ENCODE data around the gene THRA.

THRA gene

DNA sequence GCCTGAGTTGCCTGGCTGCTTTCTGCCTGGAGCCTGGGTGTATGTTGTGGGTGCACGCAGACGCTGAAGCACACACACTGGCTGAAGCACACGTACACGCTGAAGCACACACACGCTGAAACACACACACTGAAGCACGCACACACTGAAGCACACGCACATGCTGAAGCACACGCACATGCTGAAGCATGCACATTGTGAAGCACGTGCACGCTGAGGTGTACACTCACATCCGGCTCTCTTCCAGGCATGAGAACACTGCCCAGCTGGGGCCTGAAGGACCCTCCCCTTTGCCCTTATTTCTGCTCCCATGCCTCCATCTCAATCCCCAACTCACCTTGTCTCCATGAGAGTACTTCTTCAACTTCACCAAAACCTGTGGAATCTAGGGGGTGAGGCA lies 31.1 kb upstream of the THRA start:
- Histone ChIP-seq H4K20me1 (ENCODE audit: control insufficient read depth, insufficient read depth, low read depth, low read length) (no peaks in the 10 kb centered on the region), H3K9me3 (ENCODE audit: control insufficient read depth, insufficient read depth, low read length) (no peaks in the 10 kb centered on the region), H3K4me3 (ENCODE audit: low read length) (no peak overlapping the region), H3K4me2 (ENCODE audit: low read length) (no peak overlapping the region), H3K79me2 (ENCODE audit: control insufficient read depth, low read length) (no peaks in the 10 kb centered on the region), H3K27ac (ENCODE audit: low read depth, low read length) (no peak overlapping the region), H3K9me2 (replicated peaks; ENCODE audit: control insufficient read depth, low read length) (no peaks in the 10 kb centered on the region), H3K36me3 (ENCODE audit: control insufficient read depth, low read length) (peaks cover 53% of the 10 kb centered on the region), H3K27me3 (ENCODE audit: control insufficient read depth, low read length) (no peaks in the 10 kb centered on the region), H3F3A (ENCODE audit: control insufficient read depth, insufficient read depth) (no peaks in the 10 kb centered on the region), H3K4me1 (ENCODE audit: control insufficient read depth, low read length) (no peaks in the 10 kb centered on the region)
- TF ChIP-seq, protein P1, sequence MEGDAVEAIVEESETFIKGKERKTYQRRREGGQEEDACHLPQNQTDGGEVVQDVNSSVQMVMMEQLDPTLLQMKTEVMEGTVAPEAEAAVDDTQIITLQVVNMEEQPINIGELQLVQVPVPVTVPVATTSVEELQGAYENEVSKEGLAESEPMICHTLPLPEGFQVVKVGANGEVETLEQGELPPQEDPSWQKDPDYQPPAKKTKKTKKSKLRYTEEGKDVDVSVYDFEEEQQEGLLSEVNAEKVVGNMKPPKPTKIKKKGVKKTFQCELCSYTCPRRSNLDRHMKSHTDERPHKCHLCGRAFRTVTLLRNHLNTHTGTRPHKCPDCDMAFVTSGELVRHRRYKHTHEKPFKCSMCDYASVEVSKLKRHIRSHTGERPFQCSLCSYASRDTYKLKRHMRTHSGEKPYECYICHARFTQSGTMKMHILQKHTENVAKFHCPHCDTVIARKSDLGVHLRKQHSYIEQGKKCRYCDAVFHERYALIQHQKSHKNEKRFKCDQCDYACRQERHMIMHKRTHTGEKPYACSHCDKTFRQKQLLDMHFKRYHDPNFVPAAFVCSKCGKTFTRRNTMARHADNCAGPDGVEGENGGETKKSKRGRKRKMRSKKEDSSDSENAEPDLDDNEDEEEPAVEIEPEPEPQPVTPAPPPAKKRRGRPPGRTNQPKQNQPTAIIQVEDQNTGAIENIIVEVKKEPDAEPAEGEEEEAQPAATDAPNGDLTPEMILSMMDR (IDR thresholded peaks at IDR 0.05; ENCODE audit: low read depth, low read length, poor library complexity, severe bottlenecking), result no peak
- TF ChIP-seq EZH2phosphoT487 (IDR thresholded peaks at IDR 0.05; ENCODE audit: borderline replicate concordance, low read length), result no peak

DNA sequence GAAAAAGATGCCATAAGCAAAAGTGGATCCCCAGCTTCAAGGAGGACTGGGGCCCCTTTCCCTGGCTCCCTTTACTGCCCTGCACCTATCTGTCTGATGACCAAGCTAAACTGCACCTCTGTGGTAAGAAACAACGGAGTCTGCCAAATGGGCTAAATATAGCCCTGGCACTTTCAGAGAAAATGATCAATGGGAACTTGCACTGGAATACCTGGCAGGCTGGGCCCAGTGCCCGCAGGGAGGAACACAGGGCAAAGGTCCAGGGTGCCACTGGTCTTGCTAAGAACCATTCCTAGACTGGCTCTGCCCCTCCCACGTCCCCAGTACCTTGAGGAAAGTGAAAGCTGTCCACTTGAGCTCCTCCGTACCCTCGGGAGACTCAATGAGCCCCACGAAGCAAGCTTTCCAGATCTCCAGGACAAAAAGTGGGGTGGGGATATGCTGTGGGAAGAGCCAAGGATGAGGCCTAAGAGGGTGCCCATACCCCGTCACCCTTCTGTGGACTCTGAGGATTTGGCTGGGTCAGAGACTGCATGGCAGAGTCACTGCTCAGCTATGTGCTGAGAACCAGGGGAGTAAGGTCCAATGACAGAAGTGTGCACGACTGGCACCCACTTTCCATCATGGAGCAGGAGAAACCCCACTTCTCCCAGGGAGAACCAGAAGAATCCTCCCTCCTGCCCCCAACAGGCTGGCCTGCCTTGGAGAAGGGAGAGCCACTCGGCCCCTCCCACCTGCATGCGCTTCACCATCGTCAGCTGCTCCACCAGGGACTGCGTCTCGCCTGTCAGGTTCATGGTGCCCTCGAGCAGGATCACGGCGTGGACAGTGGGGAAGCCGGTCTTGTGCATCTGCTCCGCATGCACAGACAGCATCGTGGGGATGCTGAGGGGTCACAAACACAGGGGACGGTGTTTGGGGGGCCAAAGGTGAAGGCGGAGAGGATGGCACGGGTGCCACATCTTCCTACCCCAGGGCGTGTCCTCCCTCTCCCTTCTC lies 30.1 kb upstream of the THRA start:
- no peaks in the 10 kb centered on the region for H3K4me1 ChIP-seq (ENCODE audit: control insufficient read depth, low read length)
- H3K36me3 ChIP-seq (ENCODE audit: control insufficient read depth, low read length), result peaks cover 51% of the 10 kb centered on the region
- H3K27ac ChIP-seq (ENCODE audit: low read depth, low read length), result no peak overlapping the region

DNA sequence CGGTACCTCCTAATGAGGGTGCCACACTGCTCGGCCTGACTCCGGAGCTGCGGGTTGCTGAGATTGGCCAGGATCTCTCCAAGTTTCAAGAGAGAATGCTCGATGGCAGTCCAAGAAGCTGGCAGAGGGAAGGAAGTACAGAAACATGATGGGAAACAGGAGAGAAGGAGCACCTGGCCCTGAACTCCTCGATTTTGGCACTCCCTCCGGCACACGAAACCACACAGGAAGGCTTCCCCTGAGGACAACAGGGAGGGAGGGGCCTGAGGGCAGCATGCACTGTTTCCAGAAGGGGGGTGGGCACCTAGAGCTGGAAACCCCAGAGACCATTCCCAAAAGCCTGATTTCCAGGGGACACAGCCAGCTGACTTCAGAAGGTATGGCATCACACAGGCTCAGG lies 29.4 kb upstream of the THRA start:
- no peak overlapping the region for H3K4me3 ChIP-seq (ENCODE audit: low read length)
- H3K9me2 ChIP-seq (replicated peaks; ENCODE audit: control insufficient read depth, low read length), result no peaks in the 10 kb centered on the region
- peaks cover 51% of the 10 kb centered on the region for H3K36me3 ChIP-seq (ENCODE audit: control insufficient read depth, low read length)
- no peaks in the 10 kb centered on the region for H3K9me3 ChIP-seq (ENCODE audit: control insufficient read depth, insufficient read depth, low read length)
- TF ChIP-seq EZH2phosphoT487 (IDR thresholded peaks at IDR 0.05; ENCODE audit: borderline replicate concordance, low read length), result no peak
- TF ChIP-seq, protein P1 (IDR thresholded peaks at IDR 0.05; ENCODE audit: low read depth, low read length, poor library complexity, severe bottlenecking), result no peak
- H3K27ac ChIP-seq (ENCODE audit: low read depth, low read length), result no peak overlapping the region
- no peaks in the 10 kb centered on the region for H4K20me1 ChIP-seq (ENCODE audit: control insufficient read depth, insufficient read depth, low read depth, low read length)
- no peaks in the 10 kb centered on the region for H3K27me3 ChIP-seq (ENCODE audit: control insufficient read depth, low read length)
- no peaks in the 10 kb centered on the region for H3K4me1 ChIP-seq (ENCODE audit: control insufficient read depth, low read length)
- H3K79me2 ChIP-seq (ENCODE audit: control insufficient read depth, low read length), result no peaks in the 10 kb centered on the region
- H3K4me2 ChIP-seq (ENCODE audit: low read length), result no peak overlapping the region
- H3F3A ChIP-seq (ENCODE audit: control insufficient read depth, insufficient read depth), result no peaks in the 10 kb centered on the region

More for the DNA sequence above, 30.1 kb upstream of the THRA start:
- no peaks in the 10 kb centered on the region for H3K9me3 ChIP-seq (ENCODE audit: control insufficient read depth, insufficient read depth, low read length)
- H4K20me1 ChIP-seq (ENCODE audit: control insufficient read depth, insufficient read depth, low read depth, low read length), result no peaks in the 10 kb centered on the region
- H3K4me3 ChIP-seq (ENCODE audit: low read length), result no peak overlapping the region
- TF ChIP-seq, protein P1 (IDR thresholded peaks at IDR 0.05; ENCODE audit: low read depth, low read length, poor library complexity, severe bottlenecking), result no peak
- TF ChIP-seq EZH2phosphoT487 (IDR thresholded peaks at IDR 0.05; ENCODE audit: borderline replicate concordance, low read length), result no peak
- H3K4me2 ChIP-seq (ENCODE audit: low read length), result no peak overlapping the region
- H3K79me2 ChIP-seq (ENCODE audit: control insufficient read depth, low read length), result no peaks in the 10 kb centered on the region
- no peaks in the 10 kb centered on the region for H3F3A ChIP-seq (ENCODE audit: control insufficient read depth, insufficient read depth)
- H3K9me2 ChIP-seq (replicated peaks; ENCODE audit: control insufficient read depth, low read length), result no peaks in the 10 kb centered on the region
- H3K27me3 ChIP-seq (ENCODE audit: control insufficient read depth, low read length), result no peaks in the 10 kb centered on the region

Measured in DOHH2 (cell line).